Kidney epithelial cell (primary cell): ENCODE results near the gene HINFP. TPM values are rescaled to one million over a fixed set of nuclear protein-coding genes. Genes with fewer than 3 reads are reported as not detected.
A peak's percentile ranks its signal among the peaks of the same experiment; 100 is the strongest.
"Not testable (repeated sequence)": the region's sequence is repeated elsewhere in the genome, so short reads cannot be mapped to it uniquely, and the experiment has no call there.

Experiments used
- DNase-seq: peaks from one replicate; pipeline ENCODE4 v3.0.0-alpha.2; 2010; ENCODE audit warnings: low read depth
- H3K27me3 ChIP-seq: 2 replicates; pipeline ENCODE4 v1.6.0; 2011; ENCODE audit warnings: low read length; ENCODE audit not compliant: control insufficient read depth, insufficient read depth
- H3K36me3 ChIP-seq: 2 replicates; pipeline ENCODE4 v1.5.1; 2011; ENCODE audit warnings: low read length; ENCODE audit not compliant: control insufficient read depth, insufficient read depth
- H3K4me3 ChIP-seq: 2 replicates; pipeline ENCODE4 v1.5.1; 2011; ENCODE audit warnings: low read depth, mild to moderate bottlenecking, control low read depth, low read length
- CTCF ChIP-seq: IDR thresholded peaks from 2 replicates; pipeline ENCODE4 v1.5.1; 2011; ENCODE audit warnings: mild to moderate bottlenecking, moderate library complexity, low read length, control low read depth, inconsistent platforms; ENCODE audit not compliant: insufficient read depth, poor library complexity, severe bottlenecking
- total RNA-seq: library from RNA; depleted of rRNA; stranded (reverse); fragments of >200 nt; gene quantifications from 2 replicates; pipeline ENCODE4 v1.2.3, GENCODE V29; 2015

The HINFP gene
- total RNA-seq, 1 donor from 2014 or later: 28.8 TPM

GRCh38 chr11:119099711-119100110 lies 21.7 kb upstream of the HINFP start:
- DNase-seq: no peak
- Histone ChIP-seq H3K4me3 (no peak overlapping the region), H3K36me3 (peaks cover 2% of the 10 kb centered on the region), H3K27me3 (no peaks in the 10 kb centered on the region)
- TF ChIP-seq CTCF: no peak

GRCh38 chr11:119100246-119100970 lies 21.0 kb upstream of the HINFP start:
- Histone ChIP-seq H3K27me3 (no peaks in the 10 kb centered on the region), H3K4me3 (peak overlapping the region; percentile 76), H3K36me3 (peaks cover 2% of the 10 kb centered on the region)
- peak; percentile 64 for TF ChIP-seq CTCF
- no peak for DNase-seq

- no peak for TF ChIP-seq CTCF
- H3K4me3 ChIP-seq: peak overlapping the region; percentile 76
- H3K36me3 ChIP-seq: peaks cover 2% of the 10 kb centered on the region
- DNase-seq: no peak
- H3K27me3 ChIP-seq: no peaks in the 10 kb centered on the region
Measured at GRCh38 chr11:119100994-119101758, 20.2 kb upstream of the HINFP start.

GRCh38 chr11:119101759-119102423 lies 19.5 kb upstream of the HINFP start, which contains the start of gene DPAGT1:
Gene DPAGT1 (minus strand): TSS chr11:119101853. CDS start chr11:119101655, 198 bp downstream.
- H3K4me3 ChIP-seq: peak within 1 kb of the TSS; percentile 76
- no peak for TF ChIP-seq CTCF
- H3K36me3 ChIP-seq: peaks cover 2% of the 10 kb centered on the region
- no peaks in the 10 kb centered on the region for H3K27me3 ChIP-seq
- peak; percentile 85 for DNase-seq

GRCh38 chr11:119103161-119103664 lies 18.2 kb upstream of the HINFP start:
- DNase-seq, H3K27me3 ChIP-seq, H3K4me3 ChIP-seq, H3K36me3 ChIP-seq: not testable (repeated sequence)

- DNase-seq: no peak
- Histone ChIP-seq H3K4me3 (no peak overlapping the region), H3K36me3 (no peaks in the 10 kb centered on the region), H3K27me3 (no peaks in the 10 kb centered on the region)
- TF ChIP-seq CTCF: no peak
Measured at GRCh38 chr11:119103793-119104192, 17.6 kb upstream of the HINFP start.
